Type B pancreatic cell (in vitro differentiated cells): ENCODE data around the gene MAP2. TPM values are rescaled to one million over a fixed set of nuclear protein-coding genes. Genes with fewer than 3 reads are reported as not detected.

Experiments used
- DNase-seq: peaks from one replicate; pipeline ENCODE4 v3.0.0; 2021; ENCODE audit warnings: mixed read lengths; ENCODE audit not compliant: unreplicated experiment; ENCODE audit errors: extremely low spot score
- H3K27ac Mint-ChIP-seq: 2 replicates; pipeline ENCODE4 v1.8.0; 2021; ENCODE audit warnings: mild to moderate bottlenecking, mixed read lengths
- H3K27me3 Mint-ChIP-seq: 2 replicates; pipeline ENCODE4 v1.8.0; 2021; ENCODE audit warnings: mixed read lengths
- H3K36me3 Mint-ChIP-seq: 2 replicates; pipeline ENCODE4 v1.8.0; 2021; ENCODE audit warnings: mixed read lengths
- H3K4me1 Mint-ChIP-seq: one replicate; pipeline ENCODE4 v1.8.0; 2021; ENCODE audit warnings: mixed read lengths; ENCODE audit not compliant: unreplicated experiment
- H3K4me3 Mint-ChIP-seq: 2 replicates; pipeline ENCODE4 v1.8.0; 2021; ENCODE audit warnings: mild to moderate bottlenecking, mixed read lengths
- H3K9me3 Mint-ChIP-seq: 2 replicates; pipeline ENCODE4 v1.8.0; 2021; ENCODE audit warnings: mixed read lengths
- CTCF ChIP-seq: fragments of 200-600 bp; sonication (generic); conservative IDR thresholded peaks from 2 replicates; pipeline ENCODE4 v1.5.0; 2021; ENCODE audit warnings: antibody characterized with exemption, mild to moderate bottlenecking
- total RNA-seq: library from RNA; stranded (reverse); gene quantifications from 2 replicates; pipeline ENCODE4 v1.2.1, GENCODE V29; 2021; ENCODE audit warnings: low replicate concordance

MAP2 gene
- total RNA-seq, 1 donor from 2014 or later, result 37.5 TPM

GRCh38 chr2:209581040-209581439 is 157.2 kb downstream of the MAP2 start:
- peaks cover 12% of the 10 kb centered on the region for H3K4me1 Mint-ChIP-seq
- no peak overlapping the region for H3K27ac Mint-ChIP-seq
- no peak for TF ChIP-seq CTCF
- H3K36me3 Mint-ChIP-seq, result no peaks in the 10 kb centered on the region
- H3K27me3 Mint-ChIP-seq, result no peaks in the 10 kb centered on the region
- no peak for DNase-seq
- no peaks in the 10 kb centered on the region for H3K9me3 Mint-ChIP-seq
- no peak overlapping the region for H3K4me3 Mint-ChIP-seq

- H3K27me3 Mint-ChIP-seq, result no peaks in the 10 kb centered on the region
- DNase-seq, result no peak
- H3K36me3 Mint-ChIP-seq, result no peaks in the 10 kb centered on the region
- H3K4me3 Mint-ChIP-seq, result no peak overlapping the region
- no peaks in the 10 kb centered on the region for H3K9me3 Mint-ChIP-seq
- no peak overlapping the region for H3K27ac Mint-ChIP-seq
- H3K4me1 Mint-ChIP-seq, result peaks cover 19% of the 10 kb centered on the region
- TF ChIP-seq CTCF, result no peak
Observed at GRCh38 chr2:209582281-209582680, 158.4 kb downstream of the MAP2 start.

GRCh38 chr2:209584472-209584871 is 160.6 kb downstream of the MAP2 start:
- H3K4me1 Mint-ChIP-seq, result peaks cover 10% of the 10 kb centered on the region
- no peaks in the 10 kb centered on the region for H3K27me3 Mint-ChIP-seq
- no peak overlapping the region for H3K4me3 Mint-ChIP-seq
- H3K9me3 Mint-ChIP-seq, result no peaks in the 10 kb centered on the region
- DNase-seq, result no peak
- H3K36me3 Mint-ChIP-seq, result no peaks in the 10 kb centered on the region
- TF ChIP-seq CTCF, result no peak
- no peak overlapping the region for H3K27ac Mint-ChIP-seq

- H3K4me3 Mint-ChIP-seq, result no peak overlapping the region
- H3K27ac Mint-ChIP-seq, result no peak overlapping the region
- H3K4me1 Mint-ChIP-seq, result peaks cover 8% of the 10 kb centered on the region
- no peaks in the 10 kb centered on the region for H3K27me3 Mint-ChIP-seq
- no peaks in the 10 kb centered on the region for H3K36me3 Mint-ChIP-seq
- H3K9me3 Mint-ChIP-seq, result no peaks in the 10 kb centered on the region
- no peak for DNase-seq
- TF ChIP-seq CTCF, result no peak
Observed at GRCh38 chr2:209584915-209585314, 161.1 kb downstream of the MAP2 start.

GRCh38 chr2:209591021-209591420 is 167.2 kb downstream of the MAP2 start:
- H3K9me3 Mint-ChIP-seq, result no peaks in the 10 kb centered on the region
- no peaks in the 10 kb centered on the region for H3K36me3 Mint-ChIP-seq
- no peak for TF ChIP-seq CTCF
- DNase-seq, result no peak
- no peaks in the 10 kb centered on the region for H3K27me3 Mint-ChIP-seq
- peaks cover 8% of the 10 kb centered on the region for H3K4me1 Mint-ChIP-seq
- no peak overlapping the region for H3K27ac Mint-ChIP-seq
- H3K4me3 Mint-ChIP-seq, result no peak overlapping the region

GRCh38 chr2:209592106-209592505 is 168.3 kb downstream of the MAP2 start:
- H3K27ac Mint-ChIP-seq, result no peak overlapping the region
- TF ChIP-seq CTCF, result no peak
- H3K9me3 Mint-ChIP-seq, result no peaks in the 10 kb centered on the region

More at GRCh38 chr2:209592106-209592505, 168.3 kb downstream of the MAP2 start:
- Mint-ChIP-seq H3K4me3 (no peak overlapping the region), H3K36me3 (no peaks in the 10 kb centered on the region), H3K4me1 (peaks cover 2% of the 10 kb centered on the region), H3K27me3 (no peaks in the 10 kb centered on the region)
- DNase-seq, result no peak
